ENCODE measurements around the gene TAS2R39. TPM values are rescaled to one million over a fixed set of nuclear protein-coding genes. Genes with fewer than 3 reads are reported as not detected.

The TAS2R39 gene
- total RNA-seq, 2 experiments from 2014 or later: not detected

DNA sequence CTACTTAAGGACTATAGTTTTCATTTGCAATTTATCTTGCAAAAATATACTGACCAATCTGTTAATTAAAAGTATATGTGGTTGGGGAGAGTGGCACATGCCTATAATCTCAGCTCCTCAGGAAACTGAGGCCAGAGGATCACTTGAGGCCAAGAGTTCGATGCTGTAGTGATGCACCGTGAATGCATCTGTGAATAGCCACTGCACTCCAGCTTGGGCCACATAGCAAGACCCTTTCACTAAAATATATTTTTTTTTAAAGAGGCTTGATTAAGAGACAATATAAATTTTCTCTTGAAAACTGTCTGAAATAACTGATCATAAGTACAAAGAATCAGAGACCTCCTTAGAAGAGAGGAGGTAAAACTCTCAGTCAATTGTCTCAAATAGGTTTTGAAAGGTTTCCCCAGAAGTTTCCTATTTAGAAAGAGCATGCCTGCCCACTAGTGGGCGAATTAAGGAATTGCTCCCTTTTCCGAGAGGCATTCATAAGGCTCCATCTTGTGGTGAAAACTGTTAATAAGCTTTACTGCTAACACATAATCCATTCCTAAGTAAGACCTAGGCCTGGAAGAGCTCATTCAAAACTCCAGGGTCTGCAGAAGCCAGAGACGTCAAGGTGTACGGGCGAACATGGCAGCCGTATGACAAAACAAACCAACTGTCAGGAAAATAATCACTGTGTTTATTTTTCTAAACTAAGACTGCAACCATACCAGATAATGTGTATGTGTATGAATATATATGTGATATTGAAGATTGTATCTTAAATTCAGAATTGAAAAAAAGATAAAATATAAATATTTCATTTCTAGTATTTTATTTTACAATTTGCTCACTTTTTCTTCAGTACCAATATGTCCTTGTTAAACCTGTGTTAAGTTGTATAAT lies 31.8 kb downstream of the TAS2R39 start:
- DNase-seq: peak; percentile 69
- no peaks in the 10 kb centered on the region for H3K36me3 Mint-ChIP-seq (ENCODE audit: low read depth)
- H3K4me1 Mint-ChIP-seq (ENCODE audit: low read depth): no peaks in the 10 kb centered on the region
- no peaks in the 10 kb centered on the region for H3K9me3 Mint-ChIP-seq
- H3K27ac Mint-ChIP-seq: no peak overlapping the region
- no peak overlapping the region for H3K4me3 Mint-ChIP-seq
- TF ChIP-seq, protein P1, sequence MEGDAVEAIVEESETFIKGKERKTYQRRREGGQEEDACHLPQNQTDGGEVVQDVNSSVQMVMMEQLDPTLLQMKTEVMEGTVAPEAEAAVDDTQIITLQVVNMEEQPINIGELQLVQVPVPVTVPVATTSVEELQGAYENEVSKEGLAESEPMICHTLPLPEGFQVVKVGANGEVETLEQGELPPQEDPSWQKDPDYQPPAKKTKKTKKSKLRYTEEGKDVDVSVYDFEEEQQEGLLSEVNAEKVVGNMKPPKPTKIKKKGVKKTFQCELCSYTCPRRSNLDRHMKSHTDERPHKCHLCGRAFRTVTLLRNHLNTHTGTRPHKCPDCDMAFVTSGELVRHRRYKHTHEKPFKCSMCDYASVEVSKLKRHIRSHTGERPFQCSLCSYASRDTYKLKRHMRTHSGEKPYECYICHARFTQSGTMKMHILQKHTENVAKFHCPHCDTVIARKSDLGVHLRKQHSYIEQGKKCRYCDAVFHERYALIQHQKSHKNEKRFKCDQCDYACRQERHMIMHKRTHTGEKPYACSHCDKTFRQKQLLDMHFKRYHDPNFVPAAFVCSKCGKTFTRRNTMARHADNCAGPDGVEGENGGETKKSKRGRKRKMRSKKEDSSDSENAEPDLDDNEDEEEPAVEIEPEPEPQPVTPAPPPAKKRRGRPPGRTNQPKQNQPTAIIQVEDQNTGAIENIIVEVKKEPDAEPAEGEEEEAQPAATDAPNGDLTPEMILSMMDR (IDR thresholded peaks at IDR 0.05): peak; percentile 100
- ATAC-seq: peak; percentile 98
- ChIA-PET CTCF (interaction anchor here (0.6 to 11.2 kb wide), 110 partner anchors 9 to 1239 kb away, joined by 3 to 380 read pairs (median 4); partner anchors contain the start of genes EPHB6, GSTK1, PIP and TAS2R39), POLR2A (no interaction called here)
- no peaks in the 10 kb centered on the region for H3K27me3 Mint-ChIP-seq
- intact Hi-C loops (cut with micrococcal nuclease): loop anchor here (1.0 to 10.0 kb wide), 2 partner anchors 207 to 340 kb away; no protein-coding TSS in a partner anchor

DNA sequence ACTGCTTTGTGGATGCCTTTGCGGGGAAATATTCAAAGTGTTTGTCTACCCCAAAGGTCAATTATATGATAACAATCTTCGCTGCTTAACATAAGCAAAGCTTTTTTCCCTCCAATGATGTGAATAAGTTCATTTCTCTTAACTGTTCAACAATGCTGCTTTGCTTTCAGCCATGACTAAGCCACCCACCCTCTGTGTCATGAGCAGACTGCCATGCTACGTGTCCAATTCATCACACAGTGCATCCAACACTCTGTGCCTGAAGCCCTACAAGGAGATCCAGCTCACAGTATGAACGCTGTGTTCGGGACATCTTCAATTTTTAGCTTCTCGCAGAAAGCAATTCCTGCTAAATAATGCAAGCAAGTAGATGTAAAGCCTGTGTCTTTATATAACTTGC lies 32.9 kb downstream of the TAS2R39 start:
- DNase-seq: no peak
- Mint-ChIP-seq H3K36me3 (ENCODE audit: low read depth) (no peaks in the 10 kb centered on the region), H3K27me3 (no peaks in the 10 kb centered on the region), H3K4me1 (ENCODE audit: low read depth) (no peaks in the 10 kb centered on the region), H3K4me3 (no peak overlapping the region), H3K9me3 (no peaks in the 10 kb centered on the region), H3K27ac (no peak overlapping the region)
- ChIA-PET CTCF (interaction anchor here (1.0 to 11.2 kb wide), 33 partner anchors 8 to 1240 kb away, joined by 3 to 380 read pairs (median 5); partner anchors contain the start of genes EPHB6 and TAS2R39), POLR2A (no interaction called here)
- ATAC-seq: no peak
- TF ChIP-seq, protein P1 (IDR thresholded peaks at IDR 0.05): no peak
- intact Hi-C loops (cut with micrococcal nuclease): loop anchor here (10.0 kb wide), 1 partner anchor 341 kb away; no protein-coding TSS in a partner anchor

DNA sequence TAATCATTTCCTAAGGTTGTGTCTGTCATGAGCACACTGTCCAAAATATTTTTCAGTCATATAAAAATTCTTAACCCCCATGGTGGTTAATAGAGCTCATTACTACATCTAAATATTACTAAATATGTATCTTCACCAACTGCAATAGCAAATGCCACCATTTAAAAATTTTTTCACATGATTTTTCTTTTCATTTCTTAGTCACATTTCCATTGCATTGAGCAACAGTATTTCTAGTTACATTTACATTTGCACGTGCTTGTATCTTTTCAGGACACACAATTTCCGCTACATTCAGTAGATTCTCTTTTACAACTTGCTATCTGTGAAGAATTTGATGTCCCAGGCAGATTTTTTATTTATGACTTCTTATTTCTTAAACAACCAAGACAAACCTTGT lies 33.5 kb downstream of the TAS2R39 start:
- TF ChIP-seq, protein P1 (IDR thresholded peaks at IDR 0.05): no peak
- ChIA-PET POLR2A (no interaction called here), CTCF (interaction anchor here (1.2 to 11.2 kb wide), 10 partner anchors 24 to 584 kb away, joined by 3 to 380 read pairs (median 22); no protein-coding TSS in a partner anchor)
- ATAC-seq (no peak), DNase-seq (no peak)
- Mint-ChIP-seq H3K27me3 (no peaks in the 10 kb centered on the region), H3K36me3 (ENCODE audit: low read depth) (no peaks in the 10 kb centered on the region), H3K27ac (no peak overlapping the region), H3K4me3 (no peak overlapping the region), H3K4me1 (ENCODE audit: low read depth) (no peaks in the 10 kb centered on the region), H3K9me3 (no peaks in the 10 kb centered on the region)
- intact Hi-C loops (cut with micrococcal nuclease): loop anchor here (10.0 kb wide), 1 partner anchor 342 kb away; no protein-coding TSS in a partner anchor

DNA sequence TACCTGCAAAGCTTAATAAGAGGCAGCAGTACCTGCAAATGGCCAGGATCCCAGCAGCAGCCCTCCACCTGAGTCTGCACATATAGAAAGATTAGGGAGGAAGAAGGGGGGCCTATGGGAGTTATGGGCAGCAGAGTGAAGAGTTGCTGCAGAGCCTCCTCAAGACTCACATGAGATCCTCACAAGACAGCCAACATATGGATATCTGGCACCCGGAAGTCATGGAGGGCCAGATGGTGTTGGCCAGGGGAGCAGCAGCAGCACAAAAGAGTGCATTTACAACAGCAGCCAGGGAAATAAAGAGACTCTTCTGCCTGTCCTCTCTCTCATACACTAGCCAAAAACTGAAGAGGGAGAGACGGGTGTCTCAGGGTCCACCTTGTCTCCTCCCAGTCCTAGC lies 34.6 kb downstream of the TAS2R39 start:
- Mint-ChIP-seq H3K36me3 (ENCODE audit: low read depth) (no peaks in the 10 kb centered on the region), H3K27me3 (peaks cover 6% of the 10 kb centered on the region), H3K4me3 (no peak overlapping the region), H3K27ac (no peak overlapping the region), H3K4me1 (ENCODE audit: low read depth) (no peaks in the 10 kb centered on the region), H3K9me3 (no peaks in the 10 kb centered on the region)
- intact Hi-C loops (cut with micrococcal nuclease): loop anchor here (10.0 kb wide), 1 partner anchor 343 kb away; no protein-coding TSS in a partner anchor
- TF ChIP-seq, protein P1 (IDR thresholded peaks at IDR 0.05): no peak
- ATAC-seq (no peak), DNase-seq (no peak)
- CTCF ChIA-PET: interaction anchor here (3.9 to 11.2 kb wide), 2 partner anchors 205 to 215 kb away, joined by 42 to 380 read pairs; no protein-coding TSS in a partner anchor
- POLR2A ChIA-PET: no interaction called here

DNA sequence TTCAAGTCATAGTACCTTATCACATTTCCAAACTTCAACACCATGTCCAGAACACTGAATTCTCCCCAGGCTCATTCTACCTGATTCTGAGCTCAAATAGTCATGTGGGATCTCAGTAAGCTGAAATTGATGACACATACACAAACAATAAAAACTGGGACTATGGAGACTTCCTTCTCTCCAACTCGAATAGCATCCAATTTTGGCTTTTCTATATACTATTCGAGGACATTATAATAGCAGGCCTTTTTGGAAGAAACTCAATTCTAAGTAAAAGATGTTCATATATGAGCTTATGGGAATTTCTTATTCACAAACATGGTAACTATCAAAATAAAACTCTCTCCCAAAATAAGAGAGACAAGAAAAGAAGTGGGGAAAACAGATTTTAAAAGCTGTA lies 38.1 kb downstream of the TAS2R39 start:
- Mint-ChIP-seq H3K27ac (no peak overlapping the region), H3K4me1 (ENCODE audit: low read depth) (no peaks in the 10 kb centered on the region), H3K27me3 (peaks cover 6% of the 10 kb centered on the region), H3K9me3 (no peaks in the 10 kb centered on the region), H3K36me3 (ENCODE audit: low read depth) (no peaks in the 10 kb centered on the region), H3K4me3 (no peak overlapping the region)
- DNase-seq (no peak), ATAC-seq (no peak)
- ChIA-PET POLR2A (no interaction called here), CTCF (interaction anchor here (0.8 to 11.2 kb wide), 7 partner anchors 18 to 687 kb away, joined by 3 to 380 read pairs (median 4); no protein-coding TSS in a partner anchor)
- intact Hi-C loops (cut with micrococcal nuclease): no loop called here
- TF ChIP-seq, protein P1 (IDR thresholded peaks at IDR 0.05): no peak

All from activated CD8-positive, alpha-beta T cell treated with anti-CD3 and anti-CD28 coated beads for 36 hours (primary cell).